ENCODE data around the gene DCST2.

DCST2 gene

DNA sequence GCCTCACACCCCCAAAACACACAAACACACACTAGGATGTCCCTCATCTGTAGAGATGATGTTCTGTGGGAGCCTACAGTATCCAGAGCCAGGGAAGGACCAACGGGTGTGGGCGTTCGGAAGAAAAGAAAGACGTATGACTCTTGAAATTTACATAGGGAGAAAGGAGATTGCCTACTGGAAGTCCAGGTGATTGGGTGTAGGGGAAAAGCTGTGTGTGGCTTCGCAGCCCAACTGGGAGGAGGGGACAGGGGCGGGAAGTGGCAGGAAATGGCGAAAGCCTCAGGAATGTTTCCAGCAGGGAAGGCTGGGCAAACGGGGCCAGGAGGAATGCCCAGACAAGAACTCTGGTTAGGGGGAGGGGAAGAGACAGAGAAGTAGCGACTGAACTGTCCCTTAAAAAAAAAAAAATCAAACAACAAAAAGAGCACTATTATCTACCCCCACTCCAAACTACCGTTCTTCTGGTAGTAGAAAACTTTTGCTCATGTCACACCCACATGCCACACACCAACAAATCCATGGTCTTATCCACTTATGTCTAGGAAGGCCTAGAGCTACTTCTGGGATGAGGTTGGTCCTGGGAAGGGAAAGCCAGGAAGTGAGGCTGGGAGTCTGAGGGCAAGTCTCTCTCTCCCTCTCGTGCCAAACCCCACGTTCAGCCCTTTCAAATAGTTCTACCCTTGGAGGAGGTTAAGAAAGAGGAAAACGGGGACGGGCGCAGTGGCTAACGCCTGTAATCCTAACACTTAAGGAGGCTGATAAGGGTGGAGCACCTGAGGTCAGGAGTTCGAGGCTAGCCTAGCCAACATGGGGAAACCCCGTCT lies 60.9 kb downstream of the DCST2 start:
- DNase-seq: no peak
- Mint-ChIP-seq H3K27ac (peak overlapping the region; percentile 56), H3K4me1 (peaks cover 34 to 53% of the 10 kb centered on the region in 2 donors), H3K36me3 (peaks cover 22 to 35% of the 10 kb centered on the region in 2 donors), H3K27me3 (no peaks in the 10 kb centered on the region), H3K4me3 (peak overlapping the region in 1 of 2 donors; percentile 69), H3K9me3 (no peaks in the 10 kb centered on the region)
- ATAC-seq (replicated peaks): no peak

DNA sequence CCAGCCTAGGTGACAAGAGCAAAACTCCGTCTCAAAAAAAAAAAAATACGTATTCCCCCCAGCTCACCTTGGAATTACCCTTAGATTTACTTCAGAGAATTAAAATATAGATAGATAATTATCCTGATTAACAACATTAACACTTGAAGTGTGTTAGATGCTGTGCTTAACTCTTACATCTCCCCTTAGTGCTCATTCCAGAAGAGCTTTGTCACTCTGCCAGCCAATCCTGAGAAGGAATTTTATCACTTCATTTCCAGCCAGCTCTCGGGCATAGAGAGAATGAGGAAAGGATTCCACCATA lies 61.4 kb downstream of the DCST2 start:
- no peaks in the 10 kb centered on the region for H3K9me3 Mint-ChIP-seq
- no peak for DNase-seq
- ATAC-seq (replicated peaks): no peak
- H3K36me3 Mint-ChIP-seq: peaks cover 28 to 41% of the 10 kb centered on the region in 2 donors
- H3K4me3 Mint-ChIP-seq: peak overlapping the region in 1 of 2 donors; percentile 69
- peak overlapping the region; percentile 56 for H3K27ac Mint-ChIP-seq
- H3K4me1 Mint-ChIP-seq: peaks cover 34 to 50% of the 10 kb centered on the region in 2 donors
- no peaks in the 10 kb centered on the region for H3K27me3 Mint-ChIP-seq

DNA sequence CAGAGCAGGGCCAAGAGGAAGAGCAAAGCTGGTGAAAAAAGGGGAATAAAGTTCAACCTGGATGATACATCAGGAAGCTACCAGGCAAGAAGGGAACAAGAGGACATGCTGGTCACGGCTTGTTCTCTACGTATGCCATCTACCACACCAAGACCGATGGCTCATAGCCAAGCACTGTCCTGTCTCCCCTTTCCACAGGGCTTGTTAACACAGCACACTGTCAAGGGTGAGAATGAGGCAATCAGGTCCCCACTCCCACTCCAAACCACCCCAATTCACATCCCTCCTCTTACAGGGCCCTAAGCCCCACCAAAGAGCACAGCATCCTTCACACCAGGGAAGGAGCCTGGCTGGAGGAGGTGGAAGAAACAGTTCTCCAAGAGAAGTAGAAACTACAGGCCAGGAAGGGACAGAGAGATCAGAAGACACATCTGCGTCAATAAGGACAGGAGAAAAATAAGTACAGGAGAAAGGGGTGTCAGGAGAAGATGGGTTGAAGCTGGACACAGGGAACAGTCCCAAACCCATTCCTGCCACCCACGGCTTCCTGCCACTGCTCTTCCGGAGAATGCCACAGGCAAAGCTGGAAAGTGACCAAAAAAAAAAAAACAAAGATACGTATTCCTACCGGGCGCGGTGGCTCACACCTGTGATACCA lies 62.1 kb downstream of the DCST2 start:
- Mint-ChIP-seq H3K36me3 (peaks cover 28 to 42% of the 10 kb centered on the region in 2 donors), H3K27ac (peak overlapping the region; percentile 56), H3K4me3 (peak overlapping the region; percentile 36 to 82), H3K4me1 (peaks cover 31 to 50% of the 10 kb centered on the region in 2 donors), H3K9me3 (no peaks in the 10 kb centered on the region), H3K27me3 (no peaks in the 10 kb centered on the region)
- DNase-seq: no peak
- ATAC-seq (replicated peaks): no peak

DNA sequence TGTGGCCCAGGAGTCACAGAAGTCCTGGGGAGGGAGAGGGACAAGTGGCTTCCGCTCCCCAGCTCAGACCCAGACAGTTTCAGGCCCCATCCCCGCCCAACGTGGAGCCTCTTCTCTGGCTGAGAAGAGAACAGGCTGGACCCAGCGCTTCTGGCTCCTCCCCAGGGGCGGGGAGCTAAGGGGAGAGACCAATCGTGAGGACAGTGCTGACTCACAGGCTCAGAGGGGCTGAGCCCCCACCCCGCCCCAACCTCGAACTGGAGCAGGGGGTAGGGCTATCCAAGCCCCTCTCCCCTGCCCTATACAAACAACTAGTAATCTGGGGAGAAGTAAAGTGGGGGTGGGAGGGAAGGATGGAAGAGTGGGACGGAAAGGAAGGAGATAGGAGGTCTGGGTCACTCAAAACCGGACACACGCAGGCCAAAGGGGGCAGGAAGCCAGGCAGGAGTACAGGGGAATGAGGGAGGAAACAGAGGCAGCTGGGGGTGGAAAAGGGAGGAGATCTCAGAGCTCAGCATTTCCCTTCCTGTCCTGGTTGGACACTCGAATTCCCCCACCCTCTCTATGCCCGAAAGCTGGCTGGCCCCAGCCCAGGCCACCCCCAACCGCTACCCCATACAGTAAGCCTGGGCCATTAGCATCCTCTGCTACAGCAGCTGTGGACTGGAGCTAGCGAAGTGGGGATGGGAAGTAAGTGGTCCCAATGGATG lies 62.8 kb downstream of the DCST2 start, which contains the start of gene SHC1:
SHC1 (minus strand) TSS at position 117 of the 710 bp plus-strand sequence. CDS start 221 bp downstream, outside the sequence.
- DNase-seq: peak; percentile 46
- H3K4me1 Mint-ChIP-seq: peaks cover 29 to 50% of the 10 kb centered on the region in 2 donors
- H3K9me3 Mint-ChIP-seq: no peaks in the 10 kb centered on the region
- H3K27me3 Mint-ChIP-seq: no peaks in the 10 kb centered on the region
- peak within 1 kb of the TSS; percentile 97 for H3K27ac Mint-ChIP-seq
- peak within 1 kb of the TSS; percentile 75 to 82 for H3K4me3 Mint-ChIP-seq
- H3K36me3 Mint-ChIP-seq: peaks cover 28 to 42% of the 10 kb centered on the region in 2 donors
- peak in 1 of 2 donors; percentile 15 for ATAC-seq (replicated peaks)

DNA sequence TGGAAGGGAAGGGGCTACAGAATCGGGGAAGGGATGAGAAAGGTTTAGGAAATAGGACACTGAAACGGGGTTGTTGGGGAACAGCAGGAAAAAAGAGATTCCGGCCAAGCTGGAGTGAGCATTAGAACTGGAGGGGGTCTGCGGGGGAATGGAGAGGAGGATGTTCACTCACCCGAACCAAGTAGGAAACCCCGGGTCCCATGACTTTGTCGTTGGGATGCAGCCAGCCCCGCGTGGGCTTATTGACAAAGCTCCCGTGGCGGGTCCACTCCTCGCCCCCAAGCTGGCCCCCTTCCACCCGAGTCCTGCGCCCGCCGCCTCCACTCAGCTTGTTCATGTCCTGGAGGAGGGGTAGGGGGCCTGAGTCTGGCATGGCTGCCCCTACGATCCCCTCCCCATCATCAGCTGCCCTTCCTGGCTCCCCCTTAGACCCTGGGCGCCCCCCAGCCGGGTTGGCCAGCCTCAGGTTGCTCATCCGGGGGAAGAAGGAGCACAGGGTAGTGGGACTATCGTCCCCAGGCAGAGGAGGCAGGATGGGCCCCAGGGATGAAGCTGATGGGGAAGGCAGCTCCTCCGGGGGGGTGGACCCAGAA lies 63.6 kb downstream of the DCST2 start:
- ATAC-seq (replicated peaks) (no peak), DNase-seq (no peak)
- Mint-ChIP-seq H3K27me3 (no peaks in the 10 kb centered on the region), H3K9me3 (no peaks in the 10 kb centered on the region), H3K4me3 (peak overlapping the region; percentile 75 to 82), H3K27ac (peak overlapping the region; percentile 97), H3K4me1 (peaks cover 32 to 50% of the 10 kb centered on the region in 2 donors), H3K36me3 (peaks cover 34 to 49% of the 10 kb centered on the region in 2 donors)

DNA sequence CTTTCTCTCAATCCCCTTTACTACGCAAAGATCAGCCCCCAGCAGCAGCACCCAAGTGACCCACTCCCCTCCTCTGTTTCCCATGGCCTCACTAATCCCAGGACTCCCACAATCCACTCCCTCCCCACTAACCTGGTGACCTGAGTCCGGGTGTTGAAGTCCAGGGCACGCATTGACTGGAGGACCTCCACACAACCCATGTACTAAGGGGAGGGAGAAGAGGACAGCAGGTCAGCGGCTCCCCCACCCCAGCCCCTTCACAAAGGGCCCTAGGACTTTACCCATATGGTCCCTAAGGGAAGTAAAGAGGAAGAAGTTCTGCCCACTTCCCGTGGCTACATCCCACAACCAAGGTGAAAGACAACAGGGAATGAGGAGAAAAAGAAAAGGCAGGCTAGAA lies 64.3 kb downstream of the DCST2 start:
- DNase-seq (no peak), ATAC-seq (replicated peaks) (no peak)
- Mint-ChIP-seq H3K9me3 (no peaks in the 10 kb centered on the region), H3K27me3 (no peaks in the 10 kb centered on the region), H3K27ac (peak overlapping the region; percentile 75), H3K4me1 (peaks cover 32 to 50% of the 10 kb centered on the region in 2 donors), H3K4me3 (peak overlapping the region; percentile 56 to 60), H3K36me3 (peaks cover 34 to 49% of the 10 kb centered on the region in 2 donors)

DNA sequence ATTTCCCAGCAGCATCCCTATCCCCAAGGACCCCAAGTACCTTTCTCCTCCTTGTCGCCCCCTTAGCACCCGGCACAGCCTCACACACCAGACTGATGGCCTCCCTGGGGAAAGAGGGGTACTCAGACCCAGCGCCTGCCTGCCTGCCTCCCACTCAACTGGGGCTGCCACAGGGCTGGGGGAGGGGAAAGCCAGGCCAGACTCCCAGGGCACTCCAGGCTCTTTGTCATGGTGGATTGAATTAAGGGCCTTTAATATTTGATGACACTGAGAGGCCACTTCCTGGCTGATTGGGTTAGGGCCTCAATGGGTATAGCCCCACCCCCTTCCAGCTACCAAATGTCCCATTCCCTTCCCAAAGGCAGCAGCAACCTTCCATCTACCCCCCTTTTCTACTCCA lies 64.8 kb downstream of the DCST2 start:
- ATAC-seq (replicated peaks) (no peak), DNase-seq (no peak)
- no peaks in the 10 kb centered on the region for H3K27me3 Mint-ChIP-seq
- no peaks in the 10 kb centered on the region for H3K9me3 Mint-ChIP-seq
- no peak overlapping the region for H3K4me3 Mint-ChIP-seq
- peaks cover 37 to 54% of the 10 kb centered on the region in 2 donors for H3K36me3 Mint-ChIP-seq
- peaks cover 36 to 54% of the 10 kb centered on the region in 2 donors for H3K4me1 Mint-ChIP-seq
- peak overlapping the region; percentile 62 for H3K27ac Mint-ChIP-seq
